ENCODE results near the gene PLEKHA7.

Gene PLEKHA7

GRCh38 chr11:16788141-16789062 is 225.8 kb downstream of the PLEKHA7 start:
- DNase-seq (ENCODE audit: low read depth), result peak; percentile 69

- peak; percentile 21 for DNase-seq (ENCODE audit: low read depth)
These were observed 227.0 kb downstream of the PLEKHA7 start for GRCh38 chr11:16787035-16787742.

- DNase-seq (ENCODE audit: low read depth), result no peak
These were observed 228.1 kb downstream of the PLEKHA7 start for GRCh38 chr11:16786131-16786530.

GRCh38 chr11:16785520-16786128 is 228.6 kb downstream of the PLEKHA7 start:
- DNase-seq (ENCODE audit: low read depth), result peak; percentile 66

GRCh38 chr11:16784666-16785065 is 229.5 kb downstream of the PLEKHA7 start:
- DNase-seq (ENCODE audit: low read depth), result no peak

GRCh38 chr11:16784097-16784496 is 230.1 kb downstream of the PLEKHA7 start:
- no peak for DNase-seq (ENCODE audit: low read depth)

- DNase-seq (ENCODE audit: low read depth), result no peak
These were observed 230.9 kb downstream of the PLEKHA7 start for GRCh38 chr11:16783321-16783801.

- no peak for DNase-seq (ENCODE audit: low read depth)
These were observed 232.0 kb downstream of the PLEKHA7 start for GRCh38 chr11:16781936-16782919.

- DNase-seq (ENCODE audit: low read depth), result no peak
These were observed 233.3 kb downstream of the PLEKHA7 start for GRCh38 chr11:16780698-16781550.

GRCh38 chr11:16780146-16780545 is 234.1 kb downstream of the PLEKHA7 start:
- DNase-seq (ENCODE audit: low read depth), result no peak

GRCh38 chr11:16779436-16779835 is 234.8 kb downstream of the PLEKHA7 start:
- no peak for DNase-seq (ENCODE audit: low read depth)

GRCh38 chr11:16778876-16779275 is 235.3 kb downstream of the PLEKHA7 start:
- no peak for DNase-seq (ENCODE audit: low read depth)

- DNase-seq (ENCODE audit: low read depth), result no peak
These were observed 235.9 kb downstream of the PLEKHA7 start for GRCh38 chr11:16778286-16778685.

GRCh38 chr11:16777613-16777975 is 236.6 kb downstream of the PLEKHA7 start:
- no peak for DNase-seq (ENCODE audit: low read depth)

GRCh38 chr11:16776711-16777612 is 237.3 kb downstream of the PLEKHA7 start:
- peak; percentile 80 for DNase-seq (ENCODE audit: low read depth)

GRCh38 chr11:16775614-16776283 is 238.5 kb downstream of the PLEKHA7 start:
- DNase-seq (ENCODE audit: low read depth), result no peak

GRCh38 chr11:16774936-16775613 is 239.1 kb downstream of the PLEKHA7 start:
- no peak for DNase-seq (ENCODE audit: low read depth)

All from fibroblast of gingiva (primary cell).